Measurements from ENCODE around the gene FXYD7. TPM values are rescaled to one million over a fixed set of nuclear protein-coding genes. Genes with fewer than 3 reads are reported as not detected.
A peak's percentile ranks its signal among the peaks of the same experiment; 100 is the strongest.

The FXYD7 gene
- polyA plus RNA-seq, 6 donors from 2014 or later: 2.0 to 4.5 (median 3.4) TPM

GRCh38 chr19:35116072-35116801 is 26.8 kb upstream of the FXYD7 start:
- ATAC-seq (ENCODE audit: low read depth in 2 of 2) (no peak), DNase-seq (no peak)
- H3K9me3 Mint-ChIP-seq: no peaks in the 10 kb centered on the region
- H3K27ac Mint-ChIP-seq: peak overlapping the region in 2 of 6 donors; percentile 38 to 60
- H3K36me3 Mint-ChIP-seq: no peaks in the 10 kb centered on the region
- H3K27me3 Mint-ChIP-seq: peaks cover 0 to 14% (median 5%) of the 10 kb centered on the region in 3 donors
- no peak overlapping the region for H3K4me3 Mint-ChIP-seq
- peaks cover 6 to 13% (median 8%) of the 10 kb centered on the region in 3 donors for H3K4me1 Mint-ChIP-seq

- Mint-ChIP-seq H3K36me3 (no peaks in the 10 kb centered on the region), H3K27ac (peak overlapping the region in 1 of 6 donors; percentile 62), H3K9me3 (no peaks in the 10 kb centered on the region), H3K4me3 (no peak overlapping the region), H3K4me1 (peaks cover 6 to 13% (median 8%) of the 10 kb centered on the region in 3 donors), H3K27me3 (peaks cover 0 to 14% (median 5%) of the 10 kb centered on the region in 3 donors)
- ATAC-seq (ENCODE audit: low read depth in 2 of 2) (no peak), DNase-seq (no peak)
Measured at GRCh38 chr19:35117116-35117515, 25.9 kb upstream of the FXYD7 start.

GRCh38 chr19:35117799-35118198 is 25.3 kb upstream of the FXYD7 start:
- Mint-ChIP-seq H3K27ac (no peak overlapping the region), H3K36me3 (no peaks in the 10 kb centered on the region), H3K27me3 (peaks cover 0 to 14% (median 5%) of the 10 kb centered on the region in 3 donors), H3K4me1 (peaks cover 6 to 13% (median 8%) of the 10 kb centered on the region in 3 donors), H3K9me3 (no peaks in the 10 kb centered on the region), H3K4me3 (no peak overlapping the region)
- ATAC-seq (ENCODE audit: low read depth in 2 of 2): no peak
- no peak for DNase-seq

DNA sequence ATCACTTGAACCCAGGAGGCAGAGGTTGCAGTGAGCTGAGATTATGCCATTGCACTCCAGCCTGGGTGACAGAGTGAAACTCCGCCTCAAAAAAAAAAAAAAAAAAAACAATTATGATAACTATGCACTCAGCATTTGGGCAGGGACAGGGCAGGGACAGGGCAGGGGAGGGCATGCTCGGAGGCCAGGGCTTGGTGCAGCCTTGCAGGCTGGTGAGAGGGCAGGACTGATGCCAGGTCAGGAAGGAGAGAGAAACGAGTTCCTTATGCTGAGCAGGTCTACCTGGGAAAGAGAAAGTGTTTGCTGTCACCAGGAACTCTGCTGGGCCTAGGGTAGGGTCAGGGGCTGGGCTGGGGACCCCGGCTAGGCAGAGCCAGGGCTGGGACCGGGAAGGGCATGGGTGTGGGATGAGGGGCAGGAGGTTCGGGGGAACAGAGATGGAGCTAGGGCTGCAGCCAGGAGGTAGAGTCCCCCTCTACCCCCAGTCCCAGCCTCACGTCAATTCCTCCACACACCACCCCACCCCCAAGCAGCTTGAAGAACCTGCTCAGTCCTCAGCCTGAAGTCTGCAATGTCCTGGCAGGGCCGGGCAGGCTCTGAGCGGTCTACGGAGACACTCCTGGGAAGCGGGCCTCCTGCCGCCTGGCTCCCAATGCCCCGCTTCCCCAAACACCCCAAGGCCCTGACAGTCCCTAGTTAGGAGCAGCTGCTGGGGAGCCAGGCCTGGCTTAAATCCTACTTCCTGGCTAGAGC is 24.6 kb upstream of the FXYD7 start:
- Mint-ChIP-seq H3K9me3 (no peaks in the 10 kb centered on the region), H3K4me3 (no peak overlapping the region), H3K27ac (no peak overlapping the region), H3K4me1 (peaks cover 6 to 13% (median 8%) of the 10 kb centered on the region in 3 donors), H3K27me3 (peaks cover 0 to 14% (median 5%) of the 10 kb centered on the region in 3 donors), H3K36me3 (no peaks in the 10 kb centered on the region)
- no peak for ATAC-seq (ENCODE audit: low read depth in 2 of 2)
- no peak for DNase-seq

GRCh38 chr19:35119091-35119490 is 24.0 kb upstream of the FXYD7 start:
- DNase-seq (no peak), ATAC-seq (ENCODE audit: low read depth in 2 of 2) (no peak)
- peaks cover 0 to 14% (median 5%) of the 10 kb centered on the region in 3 donors for H3K27me3 Mint-ChIP-seq
- no peak overlapping the region for H3K27ac Mint-ChIP-seq
- no peaks in the 10 kb centered on the region for H3K9me3 Mint-ChIP-seq
- peaks cover 11 to 19% (median 15%) of the 10 kb centered on the region in 3 donors for H3K4me1 Mint-ChIP-seq
- no peaks in the 10 kb centered on the region for H3K36me3 Mint-ChIP-seq
- H3K4me3 Mint-ChIP-seq: no peak overlapping the region

- peak overlapping the region in 2 of 6 donors; percentile 67 to 95 for H3K27ac Mint-ChIP-seq
- peaks cover 14 to 21% (median 15%) of the 10 kb centered on the region in 3 donors for H3K4me1 Mint-ChIP-seq
- ATAC-seq (ENCODE audit: low read depth in 2 of 2) (no peak), DNase-seq (no peak)
- H3K36me3 Mint-ChIP-seq: no peaks in the 10 kb centered on the region
- no peak overlapping the region for H3K4me3 Mint-ChIP-seq
- no peaks in the 10 kb centered on the region for H3K9me3 Mint-ChIP-seq
- peaks cover 0 to 11% (median 2%) of the 10 kb centered on the region in 3 donors for H3K27me3 Mint-ChIP-seq
Measured at GRCh38 chr19:35119578-35120155, 23.4 kb upstream of the FXYD7 start.

DNA sequence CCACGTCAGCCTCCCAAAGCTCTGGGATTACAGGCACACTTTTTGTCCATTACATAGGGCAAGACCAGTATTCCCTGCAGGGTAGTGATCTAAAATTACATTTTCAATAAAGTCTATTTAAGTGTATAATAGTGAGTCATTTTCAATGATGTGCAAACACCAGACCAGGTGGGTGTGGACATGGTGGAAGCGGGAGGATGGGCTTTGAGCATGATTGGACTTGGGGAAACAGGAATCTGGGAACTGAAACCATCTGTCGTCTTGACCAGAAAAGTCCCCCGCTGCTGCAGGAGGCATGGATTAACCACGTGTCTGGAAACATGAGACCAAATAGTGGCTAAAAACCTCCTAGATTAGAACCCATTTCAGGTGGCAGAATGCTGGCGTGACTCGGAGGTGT is 22.6 kb upstream of the FXYD7 start:
- H3K4me1 Mint-ChIP-seq: peaks cover 14 to 20% (median 17%) of the 10 kb centered on the region in 3 donors
- H3K27ac Mint-ChIP-seq: peak overlapping the region in 2 of 6 donors; percentile 27 to 57
- peaks cover 0 to 8% (median 0%) of the 10 kb centered on the region in 3 donors for H3K27me3 Mint-ChIP-seq
- H3K4me3 Mint-ChIP-seq: no peak overlapping the region
- DNase-seq (no peak), ATAC-seq (ENCODE audit: low read depth in 2 of 2) (no peak)
- no peaks in the 10 kb centered on the region for H3K9me3 Mint-ChIP-seq
- H3K36me3 Mint-ChIP-seq: no peaks in the 10 kb centered on the region

DNA sequence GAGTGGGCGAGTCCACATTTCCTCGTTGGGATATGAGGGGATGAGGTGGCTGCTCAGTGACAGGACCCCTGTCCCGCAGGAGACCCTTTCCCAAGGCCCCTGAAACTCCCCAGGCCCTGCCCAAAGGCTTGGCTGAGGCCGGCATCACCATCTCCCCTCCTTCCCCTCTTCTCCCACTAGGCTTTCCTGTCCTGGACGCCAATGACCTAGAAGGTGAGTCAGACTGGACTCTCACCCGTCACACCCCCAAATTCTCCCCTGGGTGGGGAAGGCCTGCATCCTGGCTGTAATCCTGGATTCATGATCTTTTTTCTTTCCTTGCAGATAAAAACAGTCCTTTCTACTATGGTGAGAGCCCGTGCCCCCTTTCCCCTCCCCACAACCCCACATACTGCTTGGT is 22.2 kb upstream of the FXYD7 start:
- H3K4me1 Mint-ChIP-seq: peaks cover 17 to 20% (median 18%) of the 10 kb centered on the region in 3 donors
- H3K27ac Mint-ChIP-seq: peak overlapping the region in 1 of 6 donors; percentile 27
- no peaks in the 10 kb centered on the region for H3K9me3 Mint-ChIP-seq
- DNase-seq: no peak
- no peaks in the 10 kb centered on the region for H3K36me3 Mint-ChIP-seq
- H3K4me3 Mint-ChIP-seq: no peak overlapping the region
- H3K27me3 Mint-ChIP-seq: peaks cover 0 to 5% (median 0%) of the 10 kb centered on the region in 3 donors
- no peak for ATAC-seq (ENCODE audit: low read depth in 2 of 2)

DNA sequence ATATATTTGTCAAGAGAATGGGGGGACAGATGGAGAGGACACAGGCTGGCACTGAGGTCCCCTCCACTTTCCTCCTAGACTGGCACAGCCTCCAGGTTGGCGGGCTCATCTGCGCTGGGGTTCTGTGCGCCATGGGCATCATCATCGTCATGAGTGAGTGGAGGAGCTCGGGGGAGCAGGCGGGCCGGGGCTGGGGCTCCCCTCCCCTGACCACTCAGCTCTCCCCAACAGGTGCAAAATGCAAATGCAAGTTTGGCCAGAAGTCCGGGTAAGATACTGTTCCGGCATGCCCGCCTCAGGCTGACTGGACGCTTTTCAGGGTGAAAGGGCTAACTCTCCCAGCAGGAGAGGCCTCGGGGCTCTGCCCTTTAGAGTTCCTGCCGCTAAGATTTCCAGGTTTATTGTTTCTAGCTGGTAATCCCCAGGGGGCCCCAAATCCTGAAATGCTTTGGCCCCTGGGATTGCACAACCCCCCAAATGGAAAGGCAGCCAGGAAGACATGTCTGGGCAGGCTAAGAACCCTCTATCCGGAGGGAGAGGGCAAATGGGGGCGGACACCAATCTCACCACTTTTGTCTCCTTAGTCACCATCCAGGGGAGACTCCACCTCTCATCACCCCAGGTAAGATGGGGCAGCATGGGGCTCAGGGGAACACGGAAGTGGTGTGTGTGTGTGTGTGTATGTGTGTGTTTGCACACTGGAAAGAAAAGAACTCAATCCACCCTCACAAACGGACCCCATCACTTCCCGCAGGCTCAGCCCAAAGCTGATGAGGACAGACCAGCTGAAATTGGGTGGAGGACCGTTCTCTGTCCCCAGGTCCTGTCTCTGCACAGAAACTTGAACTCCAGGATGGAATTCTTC is 20.1 kb upstream of the FXYD7 start:
- DNase-seq (no peak), ATAC-seq (ENCODE audit: low read depth in 2 of 2) (no peak)
- Mint-ChIP-seq H3K9me3 (no peaks in the 10 kb centered on the region), H3K4me1 (peaks cover 17 to 20% (median 20%) of the 10 kb centered on the region in 3 donors), H3K27ac (no peak overlapping the region), H3K27me3 (no peaks in the 10 kb centered on the region), H3K4me3 (no peak overlapping the region), H3K36me3 (no peaks in the 10 kb centered on the region)

DNA sequence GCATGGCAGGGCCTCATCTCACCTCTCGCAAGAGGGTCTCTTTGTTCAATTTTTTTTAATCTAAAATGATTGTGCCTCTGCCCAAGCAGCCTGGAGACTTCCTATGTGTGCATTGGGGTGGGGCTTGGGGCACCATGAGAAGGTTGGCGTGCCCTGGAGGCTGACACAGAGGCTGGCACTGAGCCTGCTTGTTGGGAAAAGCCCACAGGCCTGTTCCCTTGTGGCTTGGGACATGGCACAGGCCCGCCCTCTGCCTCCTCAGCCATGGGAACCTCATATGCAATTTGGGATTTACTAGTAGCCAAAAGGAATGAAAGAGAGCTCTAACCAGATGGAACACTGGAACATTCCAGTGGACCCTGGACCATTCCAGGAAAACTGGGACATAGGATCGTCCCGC is 19.5 kb upstream of the FXYD7 start:
- peak overlapping the region in 1 of 6 donors; percentile 84 for H3K27ac Mint-ChIP-seq

DNA sequence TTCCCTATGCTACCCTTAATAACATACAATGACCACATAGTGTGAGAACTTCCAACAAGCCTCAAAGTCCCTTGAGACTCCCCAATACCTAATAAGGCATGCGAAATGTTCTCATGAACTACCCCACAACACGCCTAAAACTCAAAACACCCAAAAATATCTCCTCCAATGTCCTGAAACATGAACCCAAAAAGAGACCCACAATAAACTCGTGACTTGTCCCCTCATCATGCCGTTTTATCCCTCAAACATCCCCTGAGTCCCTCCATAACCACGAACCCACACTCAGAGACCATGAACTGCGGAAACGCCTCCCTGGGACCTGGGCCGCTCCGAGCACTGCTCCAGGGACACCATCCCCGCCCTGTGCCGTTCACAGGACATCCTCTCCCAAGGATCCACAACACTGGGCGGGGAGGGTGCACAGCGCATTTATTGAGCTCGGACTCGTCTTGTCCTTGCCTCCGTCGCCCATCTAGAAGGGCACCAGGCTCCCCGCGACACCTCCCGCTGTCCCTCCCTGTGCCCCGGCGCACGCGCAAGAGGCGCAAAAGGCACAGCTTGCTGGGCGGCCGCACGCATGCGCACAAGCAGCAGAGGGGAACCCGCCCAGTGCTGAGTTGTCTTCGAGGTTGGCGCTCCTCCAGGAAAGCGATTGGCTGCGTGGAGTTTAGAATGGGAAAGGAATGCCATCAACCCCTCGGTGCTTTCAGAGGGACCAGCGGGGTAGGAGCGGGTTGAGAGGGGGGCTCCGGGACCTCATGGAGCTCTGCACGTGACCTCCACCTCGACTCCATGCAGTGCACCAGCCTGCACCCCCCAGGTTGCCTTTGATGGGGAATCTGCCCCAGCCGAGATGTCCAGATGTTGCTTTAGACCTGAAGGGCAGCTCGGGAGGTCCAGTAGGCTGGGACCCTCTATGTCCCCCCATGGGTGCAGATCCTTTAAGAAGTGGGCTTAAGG is 18.7 kb upstream of the FXYD7 start:
- H3K36me3 Mint-ChIP-seq: no peaks in the 10 kb centered on the region
- H3K4me3 Mint-ChIP-seq: peak overlapping the region; percentile 86 to 93 (median 91)
- peaks cover 17 to 24% (median 20%) of the 10 kb centered on the region in 3 donors for H3K4me1 Mint-ChIP-seq
- DNase-seq: peak; percentile 78
- peak overlapping the region; percentile 4 to 92 (median 38) for H3K27ac Mint-ChIP-seq
- peak; percentile 96 to 98 for ATAC-seq (ENCODE audit: low read depth in 2 of 2)
- no peaks in the 10 kb centered on the region for H3K27me3 Mint-ChIP-seq
- peaks cover 0 to 2% (median 0%) of the 10 kb centered on the region in 7 donors for H3K9me3 Mint-ChIP-seq

More for the DNA sequence above, 19.5 kb upstream of the FXYD7 start:
- Mint-ChIP-seq H3K27me3 (no peaks in the 10 kb centered on the region), H3K36me3 (no peaks in the 10 kb centered on the region), H3K9me3 (no peaks in the 10 kb centered on the region), H3K4me1 (peaks cover 17 to 20% (median 20%) of the 10 kb centered on the region in 3 donors), H3K4me3 (peak overlapping the region; percentile 86 to 93 (median 91))
- DNase-seq (no peak), ATAC-seq (ENCODE audit: low read depth in 2 of 2) (no peak)

DNA sequence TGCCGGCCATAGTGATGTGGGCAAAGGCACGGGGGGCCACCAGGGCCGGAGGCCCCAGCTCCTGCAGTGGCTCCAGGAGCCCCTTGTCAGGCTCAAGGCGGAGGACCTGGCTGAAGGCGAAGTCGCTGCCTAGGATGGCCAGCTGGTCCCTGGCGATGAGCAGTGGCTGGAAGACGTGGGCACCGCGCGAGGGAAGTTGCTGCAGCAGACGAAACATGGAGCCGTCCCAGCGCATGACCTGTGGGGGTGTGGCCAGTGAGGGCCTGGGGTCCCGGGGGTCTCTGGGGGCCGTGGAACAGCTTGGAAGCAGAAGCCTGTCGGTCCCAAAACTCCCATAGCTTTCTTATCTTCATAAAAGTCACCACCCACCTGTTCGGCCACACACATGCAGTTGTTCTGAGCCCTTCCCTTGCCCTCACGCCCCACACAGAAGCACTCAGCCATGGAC is 17.8 kb upstream of the FXYD7 start:
- Mint-ChIP-seq H3K4me1 (peaks cover 16 to 24% (median 17%) of the 10 kb centered on the region in 3 donors), H3K27me3 (no peaks in the 10 kb centered on the region), H3K27ac (peak overlapping the region in 1 of 6 donors; percentile 69), H3K4me3 (peak overlapping the region in 4 of 8 donors; percentile 3 to 93 (median 68)), H3K36me3 (no peaks in the 10 kb centered on the region), H3K9me3 (peaks cover 0 to 2% (median 0%) of the 10 kb centered on the region in 7 donors)
- DNase-seq (no peak), ATAC-seq (ENCODE audit: low read depth in 2 of 2) (no peak)
